Endothelial cell of umbilical vein (primary cell): ENCODE results near the gene CKB. TPM values are rescaled to one million over a fixed set of nuclear protein-coding genes. Genes with fewer than 3 reads are reported as not detected.
A peak's percentile ranks its signal among the peaks of the same experiment; 100 is the strongest.

ENCODE experiments used
- BruUV-seq: library from RNA; stranded (reverse); fragments of 400-500 nt; replicated peaks from 2 replicates; lab custom pipeline; 2021; lab: Mats Ljungman, UMichigan
- CTCF ChIA-PET: fragments of 300-600, 350-600 bp; sonication (Branson Sonifier 250); formaldehyde crosslinking; loops from one replicate; lab custom pipeline; 2021; ENCODE audit warnings: antibody characterized with exemption, inconsistent platforms; lab: Charles Lee
- POLR2A ChIA-PET: fragments of 300-600, 350-600 bp; sonication (Branson Sonifier 250); formaldehyde crosslinking; loops from one replicate; lab custom pipeline; 2021; ENCODE audit warnings: antibody characterized with exemption, inconsistent platforms; lab: Charles Lee
- DNase-seq: peaks from one replicate; pipeline ENCODE4 v3.0.0-alpha.2; 2011; ENCODE audit warnings: low read depth, low spot score
- FAIRE-seq: peaks from 2 replicates; lab custom pipeline; 2011; peaks lifted over from hg19 to GRCh38; lab: Jason Lieb, UNC
- H2AFZ ChIP-seq: 2 replicates; pipeline ENCODE4 v1.6.0; 2012; ENCODE audit warnings: low read depth, low read length, control low read depth, inconsistent platforms
- H3K27ac ChIP-seq: 2 replicates; pipeline ENCODE4 v1.5.1; 2011; ENCODE audit warnings: low read depth, mild to moderate bottlenecking, control low read depth, low read length, moderate library complexity; ENCODE audit not compliant: insufficient read depth
- H3K27me3 ChIP-seq, 2 experiments: 2 replicates each; pipeline versions ENCODE4 v1.6.0 to v1.6.1; 2011; ENCODE audit warnings: low read length in 2 of 2, mixed read lengths in 1 of 2; ENCODE audit not compliant: control insufficient read depth in 2 of 2, insufficient read depth in 2 of 2
- H3K36me3 ChIP-seq, 2 experiments: 2 replicates in 1 of 2; 3 replicates in 1 of 2; pipeline ENCODE4 v1.5.1; 2011; ENCODE audit warnings: low read length in 2 of 2, mild to moderate bottlenecking in 1 of 2, moderate library complexity in 1 of 2; ENCODE audit not compliant: control insufficient read depth in 2 of 2, insufficient read depth in 2 of 2; ENCODE audit errors: extremely low read depth in 1 of 2
- H3K4me1 ChIP-seq: 3 replicates; pipeline ENCODE4 v1.5.1; 2011; ENCODE audit warnings: mild to moderate bottlenecking, low read length; ENCODE audit not compliant: control insufficient read depth, insufficient read depth; ENCODE audit errors: extremely low read depth
- H3K4me2 ChIP-seq: 2 replicates; pipeline ENCODE4 v1.6.1; 2011; ENCODE audit warnings: low read length, control low read depth, mixed read lengths; ENCODE audit not compliant: insufficient read depth
- H3K4me3 ChIP-seq, 3 experiments: fragments of 200-600 bp in 1 of 3; sonication (generic), shearing (Covaris generic) in 1 of 3; replicated peaks in 1 of 3; 2 replicates each; pipeline ENCODE4 v1.5.1; 2011 to 2016; ENCODE audit warnings: control low read depth in 3 of 3, low read length in 3 of 3, mild to moderate bottlenecking in 2 of 3, inconsistent platforms in 1 of 3, low read depth in 1 of 3, moderate library complexity in 1 of 3; ENCODE audit not compliant: insufficient read depth in 1 of 3
- H3K79me2 ChIP-seq: 2 replicates; pipeline ENCODE4 v1.6.0; 2012; ENCODE audit warnings: low read length, inconsistent platforms; ENCODE audit not compliant: control insufficient read depth, insufficient read depth
- H3K9ac ChIP-seq: replicated peaks from 2 replicates; pipeline ENCODE3; 2011; ENCODE audit warnings: low read length, control low read depth; ENCODE audit not compliant: insufficient read depth; ENCODE audit errors: extremely low read depth
- H3K9me1 ChIP-seq: replicated peaks from 3 replicates; pipeline ENCODE4 v1.6.0; 2011; ENCODE audit warnings: mild to moderate bottlenecking, low read length; ENCODE audit not compliant: control insufficient read depth, insufficient read depth; ENCODE audit errors: extremely low read depth
- H3K9me3 ChIP-seq: replicated peaks from 2 replicates; pipeline ENCODE4 v1.5.1; 2012; ENCODE audit warnings: low read length, inconsistent platforms; ENCODE audit not compliant: control insufficient read depth, insufficient read depth
- H4K20me1 ChIP-seq: replicated peaks from 2 replicates; pipeline ENCODE3; 2011; ENCODE audit warnings: mild to moderate bottlenecking, low read length; ENCODE audit not compliant: control insufficient read depth, insufficient read depth; ENCODE audit errors: extremely low read depth
- CTCF ChIP-seq, 2 donors: IDR thresholded peaks; 1 replicate in 1 of 2; 2 replicates in 1 of 2; pipeline ENCODE4 v1.5.1; 2011; ENCODE audit warnings: low read length in 2 of 2, mild to moderate bottlenecking in 2 of 2, moderate library complexity in 2 of 2, control low read depth in 1 of 2, inconsistent platforms in 1 of 2, low read depth in 1 of 2; ENCODE audit not compliant: insufficient read depth in 1 of 2; ENCODE audit errors: extremely low read depth in 1 of 2
- FOS ChIP-seq: IDR thresholded peaks from 2 replicates; pipeline ENCODE4 v1.6.1; 2011; ENCODE audit warnings: mild to moderate bottlenecking, low read length, moderate library complexity, borderline replicate concordance; ENCODE audit not compliant: insufficient read depth
- GATA2 ChIP-seq: IDR thresholded peaks from 2 replicates; pipeline ENCODE4 v1.7.0; 2011; ENCODE audit warnings: low read depth, mild to moderate bottlenecking, moderate library complexity, mixed read lengths, low read length; ENCODE audit not compliant: insufficient read length, insufficient read depth
- JUN ChIP-seq: IDR thresholded peaks from 2 replicates; pipeline ENCODE4 v1.6.1; 2011; ENCODE audit warnings: borderline replicate concordance, low read depth; ENCODE audit not compliant: insufficient read length, insufficient read depth
- MAX ChIP-seq: IDR thresholded peaks from 2 replicates; pipeline ENCODE4 v1.6.1; 2011; ENCODE audit not compliant: insufficient read depth, insufficient read length
- MYC ChIP-seq: IDR thresholded peaks from one replicate; pipeline ENCODE4 v1.6.1; 2011; ENCODE audit warnings: mild to moderate bottlenecking, low read depth, low read length
- POLR2A ChIP-seq: IDR thresholded peaks from 2 replicates; pipeline ENCODE4 v1.6.1; 2012; ENCODE audit warnings: low read depth, mild to moderate bottlenecking, control low read depth, low read length
- POLR2AphosphoS5 ChIP-seq: IDR thresholded peaks from 2 replicates; pipeline ENCODE4 v1.6.1; 2012; ENCODE audit warnings: low read depth, mild to moderate bottlenecking, control low read depth, low read length, moderate library complexity; ENCODE audit not compliant: insufficient read depth
- dilution Hi-C: fragments of 300-500 bp; cut with MboI; formaldehyde crosslinking; loops from one replicate; pipeline ENCODE4 v1.15.0; 2019; ENCODE audit warnings: low sequenced_read_pairs; ENCODE audit not compliant: extremely low pct_ligation_motif_present
- intact Hi-C: fragments of 100-400 bp; cut with micrococcal nuclease; formaldehyde crosslinking; loops from one replicate; pipeline ENCODE4 v1.10.0; 2022
- polyA plus RNA-seq, 4 experiments: library from polyadenylated mRNA; depleted of rRNA in 3 of 4; stranded (reverse) in 3 of 4; unstranded in 1 of 4; fragments of >200 nt; gene quantifications; 2 replicates each; pipeline versions ENCODE4 v1.2.1 to v1.2.3, GENCODE V29; 2011 to 2012; ENCODE audit warnings: missing spikeins in 1 of 4
- total RNA-seq: library from RNA; stranded (reverse); gene quantifications from 2 replicates; pipeline ENCODE4 v1.2.3, GENCODE V29; 2021

Gene CKB
- total and polyA plus RNA-seq, 2 donors (not counting 3 experiments of a cell fraction or from before 2014, with no cell fraction given), result 4.0 to 6.9 TPM

- dilution Hi-C loops, result no loop called here
- POLR2A ChIA-PET, result no interaction called here
- Histone ChIP-seq H3K79me2 (peaks cover 89% of the 10 kb centered on the region), H3K4me3 (peak overlapping the region; percentile 61 to 97 (median 95)), H3K36me3 (peaks cover 16 to 18% of the 10 kb centered on the region in 2 experiments), H3K9me1 (no peaks in the 10 kb centered on the region), H3K9me3 (no peaks in the 10 kb centered on the region), H3K9ac (peak overlapping the region; percentile 96), H2AFZ (peak overlapping the region; percentile 90), H3K4me2 (peak overlapping the region; percentile 98), H3K4me1 (peaks cover 23% of the 10 kb centered on the region), H3K27ac (peak overlapping the region; percentile 94), H3K27me3 (no peaks in the 10 kb centered on the region), H4K20me1 (no peaks in the 10 kb centered on the region)
- BruUV-seq, result TSS peak; percentile 43
- TF ChIP-seq POLR2A, result peak; percentile 11
- no peak for TF ChIP-seq MAX
- CTCF ChIA-PET, result no interaction called here
- DNase-seq, result no peak
- intact Hi-C loops, result loop anchor here (5.0 kb wide), 1 partner anchor 36 kb away; the partner anchor contains the start of gene TRMT61A
- no peak for FAIRE-seq
Observed at GRCh38 chr14:103563226-103563620, 40.6 kb upstream of the CKB start.

- FAIRE-seq (peak; percentile 72), DNase-seq (peak; percentile 86)
- ChIA-PET CTCF (interaction anchor here (1.0 to 2.3 kb wide), 3 partner anchors 16 to 44 kb away, joined by 3 to 19 read pairs (median 3); no protein-coding TSS in a partner anchor), POLR2A (interaction anchor here (1.2 kb wide), 1 partner anchor 33 kb away, joined by 3 read pairs; the partner anchor contains the start of gene TRMT61A)
- H3K4me2 ChIP-seq, result peak within 1 kb of the TSS; percentile 98
- H3K27ac ChIP-seq, result peak within 1 kb of the TSS; percentile 94
- H3K9me3 ChIP-seq, result no peaks in the 10 kb centered on the region
- TF ChIP-seq POLR2AphosphoS5, result peak; percentile 25
- TF ChIP-seq FOS, result no peak
- TF ChIP-seq POLR2A, result peak; percentile 36
- TF ChIP-seq CTCF (IDR thresholded peaks at IDR 0.05; ENCODE audit: extremely low read depth in 1 of 2, insufficient read depth in 1 of 2, low read depth in 1 of 2, low read length in 2 of 2), result no peak
- TF ChIP-seq MYC, result no peak
- no peak for TF ChIP-seq GATA2
- TF ChIP-seq JUN, result no peak
- TF ChIP-seq MAX, result peak; percentile 18
- BruUV-seq, result no TSS peak
- H3K27me3 ChIP-seq, result no peaks in the 10 kb centered on the region
- H3K4me1 ChIP-seq, result peaks cover 23% of the 10 kb centered on the region
- H2AFZ ChIP-seq, result peak within 1 kb of the TSS; percentile 90
- H4K20me1 ChIP-seq, result no peaks in the 10 kb centered on the region
- H3K36me3 ChIP-seq, result peaks cover 16 to 21% of the 10 kb centered on the region in 2 experiments
- H3K9me1 ChIP-seq, result no peaks in the 10 kb centered on the region
- peak within 1 kb of the TSS; percentile 61 to 97 (median 95) for H3K4me3 ChIP-seq
- peak within 1 kb of the TSS; percentile 96 for H3K9ac ChIP-seq
- peaks cover 89% of the 10 kb centered on the region for H3K79me2 ChIP-seq
- dilution Hi-C loops (no loop called here), intact Hi-C loops (loop anchor here (1.0 to 5.0 kb wide), 3 partner anchors 14 to 153 kb away; partner anchors contain the start of genes TRMT61A, XRCC3 and ZFYVE21)
Observed at GRCh38 chr14:103562429-103563225, 40.0 kb upstream of the CKB start, which contains the start of the genes BAG5 and COA8. Gene BAG5 (minus strand): TSS chr14:103562657. CDS start chr14:103561164, 1,493 bp downstream. Gene COA8 (plus strand): TSS chr14:103562960. CDS start chr14:103563002, 42 bp downstream.
